HG03039 (cell line): ENCODE results near the gene CEP162.
"Not testable (repeated sequence)": the region's sequence is repeated elsewhere in the genome, so short reads cannot be mapped to it uniquely, and the experiment has no call there.

ENCODE experiments used
- ATAC-seq: cut with Tn5 transposase; IDR thresholded peaks from one replicate; pipeline ENCODE4 v1.9.1; 2021; ENCODE audit warnings: mild to moderate bottlenecking, moderate library complexity; ENCODE audit not compliant: unreplicated experiment

The CEP162 gene

DNA sequence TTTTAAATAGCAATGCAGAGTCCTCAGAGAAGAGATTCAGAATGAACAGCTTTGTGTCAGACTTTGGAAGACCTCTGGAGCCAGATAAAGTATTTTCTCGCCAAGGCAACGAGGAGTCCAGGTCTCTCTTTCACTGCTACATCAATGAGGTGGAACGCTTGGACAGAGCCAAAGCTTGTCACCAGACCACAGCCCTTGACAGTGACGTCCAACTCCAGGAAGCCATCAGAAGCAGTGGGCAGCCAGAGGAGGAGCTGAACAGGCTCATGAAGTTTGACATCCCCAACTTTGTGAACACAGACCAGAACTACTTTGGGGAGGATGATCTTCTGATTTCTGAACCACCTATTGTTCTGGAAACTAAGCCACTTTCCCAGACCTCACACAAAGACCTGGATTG is 138.4 kb downstream of the CEP162 start:
- ATAC-seq: no peak

GRCh38 chr6:84086545-84087429 is 140.7 kb downstream of the CEP162 start:
- no peak for ATAC-seq

DNA sequence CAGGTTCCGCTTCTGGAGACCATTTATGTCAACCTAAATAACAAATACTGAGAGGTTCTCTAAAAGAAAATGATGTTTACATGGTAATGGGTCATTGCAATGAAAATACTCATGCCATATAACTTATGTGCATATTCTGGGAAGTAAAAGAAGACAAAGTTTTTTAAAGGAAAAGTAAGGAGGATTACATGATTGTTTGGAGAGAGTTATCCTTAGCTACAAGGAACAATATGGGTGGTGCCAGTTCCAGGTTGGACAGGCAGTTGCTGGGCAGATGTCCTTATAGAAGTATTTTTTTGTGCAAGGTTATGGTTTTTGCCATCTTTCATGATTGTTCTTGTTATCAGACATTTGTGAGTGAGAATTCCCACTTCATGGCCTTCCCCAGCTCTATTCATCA is 141.4 kb downstream of the CEP162 start:
- ATAC-seq: no peak

DNA sequence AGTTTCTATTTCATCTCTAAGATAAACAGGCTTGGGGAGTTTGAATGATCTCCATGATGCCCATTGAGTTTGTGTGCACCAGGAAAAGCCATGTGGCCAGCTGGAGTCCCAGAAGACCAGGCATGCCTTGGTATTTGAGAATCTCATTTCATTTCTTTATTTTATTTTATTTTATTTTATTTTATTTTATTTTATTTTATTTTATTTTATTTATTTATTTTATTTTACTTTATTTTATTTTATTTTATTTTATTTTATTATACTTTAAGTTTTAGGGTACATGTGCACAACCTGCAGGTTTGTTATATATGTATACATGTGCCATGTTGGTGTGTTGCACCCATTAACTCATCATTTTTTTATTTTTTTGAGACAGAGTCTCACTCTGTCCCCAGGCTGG is 142.7 kb downstream of the CEP162 start:
- ATAC-seq: not testable (repeated sequence)

GRCh38 chr6:84082689-84083265 is 144.7 kb downstream of the CEP162 start:
- ATAC-seq: no peak

GRCh38 chr6:84081222-84081621 is 146.2 kb downstream of the CEP162 start:
- ATAC-seq: no peak

- ATAC-seq: no peak
Measured at GRCh38 chr6:84078335-84078734, 149.1 kb downstream of the CEP162 start.

GRCh38 chr6:84077645-84078044 is 149.8 kb downstream of the CEP162 start:
- ATAC-seq: no peak

GRCh38 chr6:84074988-84075781 is 152.3 kb downstream of the CEP162 start:
- ATAC-seq: no peak
